ENCODE measurements around the gene CHST4.
A peak's percentile ranks its signal among the peaks of the same experiment; 100 is the strongest.
"Not testable (repeated sequence)": the region's sequence is repeated elsewhere in the genome, so short reads cannot be mapped to it uniquely, and the experiment has no call there.

CHST4 gene

GRCh38 chr16:71526111-71526631 is at the start of gene CHST4:
Gene CHST4 (plus strand): TSS chr16:71526426. CDS start chr16:71536678, 10,252 bp downstream.
- no peak for DNase-seq

GRCh38 chr16:71476457-71477124 is 49.6 kb upstream of the CHST4 start:
- no peak for DNase-seq

- DNase-seq = no peak
Measured at GRCh38 chr16:71479420-71479819, 46.8 kb upstream of the CHST4 start.

GRCh38 chr16:71480956-71481355 is 45.3 kb upstream of the CHST4 start:
- no peak for DNase-seq

GRCh38 chr16:71482569-71482968 is 43.7 kb upstream of the CHST4 start:
- DNase-seq = no peak

GRCh38 chr16:71484006-71484893 is 42.0 kb upstream of the CHST4 start:
- peak; percentile 61 for DNase-seq

GRCh38 chr16:71489122-71489521 is 37.1 kb upstream of the CHST4 start, which contains the start of gene ZNF19:
Gene ZNF19 (minus strand): TSS chr16:71489324. CDS start chr16:71482114, 7,210 bp downstream.
- DNase-seq = no peak

- no peak for DNase-seq
Measured at GRCh38 chr16:71490361-71490760, 35.9 kb upstream of the CHST4 start.

GRCh38 chr16:71491054-71491453 is 35.2 kb upstream of the CHST4 start:
- DNase-seq = no peak

GRCh38 chr16:71492786-71493185 is 33.4 kb upstream of the CHST4 start:
- DNase-seq = no peak

GRCh38 chr16:71493213-71493612 is 33.0 kb upstream of the CHST4 start:
- DNase-seq = no peak

GRCh38 chr16:71498031-71498430 is 28.2 kb upstream of the CHST4 start:
- DNase-seq = no peak

- peak; percentile 26 for DNase-seq
Measured at GRCh38 chr16:71499775-71500364, 26.4 kb upstream of the CHST4 start.

GRCh38 chr16:71500964-71501363 is 25.3 kb upstream of the CHST4 start:
- no peak for DNase-seq

- no peak for DNase-seq
Measured at GRCh38 chr16:71501547-71501946, 24.7 kb upstream of the CHST4 start.

GRCh38 chr16:71504051-71504450 is 22.2 kb upstream of the CHST4 start:
- DNase-seq = not testable (repeated sequence)

GRCh38 chr16:71504901-71505300 is 21.3 kb upstream of the CHST4 start:
- no peak for DNase-seq

- no peak for DNase-seq
Measured at GRCh38 chr16:71507061-71507460, 19.2 kb upstream of the CHST4 start.

GRCh38 chr16:71513302-71513701 is 12.9 kb upstream of the CHST4 start:
- DNase-seq = no peak

- DNase-seq = no peak
Measured at GRCh38 chr16:71514476-71514875, 11.8 kb upstream of the CHST4 start.

GRCh38 chr16:71515026-71515425 is 11.2 kb upstream of the CHST4 start:
- no peak for DNase-seq

- DNase-seq = no peak
Measured at GRCh38 chr16:71520550-71520949, 5.7 kb upstream of the CHST4 start.
